T-helper 2 cell (primary cell): ENCODE results near the gene CDC42BPA.
"Not testable (repeated sequence)": the region's sequence is repeated elsewhere in the genome, so short reads cannot be mapped to it uniquely, and the experiment has no call there.

Source experiments
- DNase-seq, 5 experiments: peaks; one replicate each; pipeline versions ENCODE4 v3.0.0 to v3.0.0-alpha.2; 2012 to 2022

CDC42BPA gene

DNA sequence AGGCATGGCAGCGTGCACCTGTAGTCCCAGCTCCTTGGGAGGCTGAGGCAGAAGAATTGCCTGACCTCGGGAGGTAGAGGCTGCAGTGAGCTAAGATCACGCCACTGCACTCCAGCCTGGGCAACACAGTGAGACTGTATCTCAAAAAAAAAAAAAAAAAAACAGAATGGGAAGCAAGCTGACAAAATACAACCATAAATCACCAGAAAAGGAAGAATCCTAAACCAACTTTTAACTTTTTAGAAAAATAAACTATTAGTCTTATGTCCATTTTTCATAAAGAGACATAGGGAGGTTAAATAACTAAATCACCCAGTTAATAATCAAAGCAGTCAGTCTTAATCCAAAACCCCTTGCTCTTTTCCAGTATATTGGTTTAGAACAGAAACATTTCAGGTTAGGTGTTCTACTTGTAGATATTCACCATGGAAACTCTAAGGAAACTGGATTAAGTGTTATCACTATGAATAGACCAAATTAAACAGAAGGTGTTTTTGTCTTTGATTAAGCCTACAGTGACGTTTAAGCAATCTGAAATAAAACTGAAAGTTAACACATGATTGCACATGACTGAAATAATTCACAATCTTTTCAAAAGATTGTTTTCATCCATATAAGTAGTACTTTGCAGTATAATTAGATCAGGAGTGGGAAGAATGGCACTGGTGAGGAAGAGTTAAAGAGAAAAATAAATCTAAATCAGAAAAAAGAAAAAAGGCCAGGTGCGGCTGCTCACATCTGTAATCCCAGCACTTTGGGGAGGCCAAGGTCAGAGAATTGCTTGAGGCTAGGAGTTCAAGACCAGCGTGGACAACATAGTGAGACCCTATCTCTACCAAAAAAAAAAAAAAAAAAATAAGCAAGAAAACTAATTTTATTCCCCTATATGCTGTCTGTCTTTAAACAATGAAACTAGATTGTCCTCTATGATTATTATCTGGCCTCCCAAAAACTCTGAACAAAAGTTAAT lies 9.6 kb downstream of the CDC42BPA start:
- DNase-seq: no peak

DNA sequence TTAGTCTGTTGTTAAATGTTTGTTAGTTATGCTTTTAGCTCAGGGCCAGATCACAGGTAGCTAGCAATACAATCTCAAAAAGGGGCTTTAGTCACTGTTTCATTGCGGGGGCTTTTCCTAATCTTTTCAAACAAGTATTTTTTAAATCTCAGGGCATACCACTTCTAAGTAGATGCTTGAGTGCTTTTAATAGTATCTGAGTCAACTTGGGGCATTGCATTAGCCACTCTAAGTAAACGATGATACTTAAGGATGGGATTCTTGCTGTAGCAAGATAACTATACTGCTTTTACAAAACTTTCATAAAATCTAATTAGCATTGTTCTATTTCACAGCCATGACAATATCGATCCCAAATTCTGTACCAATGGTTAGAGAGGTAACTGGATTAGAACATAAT lies 11.6 kb downstream of the CDC42BPA start:
- DNase-seq: no peak

DNA sequence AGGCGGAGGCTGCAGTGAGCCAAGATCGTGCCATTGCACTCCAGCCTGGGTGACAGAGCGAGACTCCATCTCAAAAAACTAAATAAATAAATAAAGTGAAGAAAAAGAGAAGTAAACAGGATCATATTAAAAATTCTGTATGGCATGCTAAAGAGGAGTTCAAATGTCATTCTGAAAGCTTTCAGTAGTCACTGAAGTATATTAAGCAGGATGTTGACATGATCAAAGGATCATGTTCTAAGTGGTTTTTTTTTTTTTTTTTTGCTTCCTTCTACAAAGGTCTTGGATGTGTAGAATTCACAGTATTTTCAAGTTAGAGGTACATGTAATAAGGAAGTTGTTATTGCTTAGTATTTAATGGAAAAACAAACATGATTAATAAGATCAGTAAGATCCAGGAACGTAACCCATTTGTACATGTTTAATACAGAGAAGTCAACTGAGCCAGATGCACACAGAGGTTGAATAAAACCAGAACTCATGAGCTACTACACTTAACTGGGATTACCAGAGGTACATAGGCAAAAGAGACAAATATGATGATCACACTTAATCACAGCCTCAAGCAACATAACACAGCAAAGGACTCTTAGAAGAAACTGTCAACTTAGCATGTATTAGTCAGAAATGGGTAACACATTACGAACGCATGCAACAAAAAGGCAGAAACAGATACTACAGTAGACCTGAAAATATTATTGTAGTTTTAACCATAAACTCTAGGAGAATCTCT lies 12.2 kb downstream of the CDC42BPA start:
- DNase-seq: no peak

DNA sequence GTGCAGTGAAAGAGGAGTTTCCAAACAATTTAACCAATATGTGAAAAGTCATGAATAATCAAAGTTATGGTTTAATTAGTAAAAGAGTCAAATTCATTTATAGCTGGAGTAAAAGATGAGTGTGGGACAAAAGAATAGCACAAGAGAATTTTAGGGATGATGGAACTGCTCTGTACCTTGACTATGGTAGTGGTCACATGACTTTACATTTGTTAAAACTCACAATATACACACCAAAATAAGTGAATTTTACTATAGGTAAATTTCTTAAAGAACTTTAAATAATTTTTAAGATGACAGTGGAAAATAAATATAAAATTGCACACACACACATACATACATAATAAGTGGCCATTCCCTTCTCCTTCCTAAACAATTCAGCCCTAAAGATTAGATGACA lies 13.6 kb downstream of the CDC42BPA start:
- no peak for DNase-seq

DNA sequence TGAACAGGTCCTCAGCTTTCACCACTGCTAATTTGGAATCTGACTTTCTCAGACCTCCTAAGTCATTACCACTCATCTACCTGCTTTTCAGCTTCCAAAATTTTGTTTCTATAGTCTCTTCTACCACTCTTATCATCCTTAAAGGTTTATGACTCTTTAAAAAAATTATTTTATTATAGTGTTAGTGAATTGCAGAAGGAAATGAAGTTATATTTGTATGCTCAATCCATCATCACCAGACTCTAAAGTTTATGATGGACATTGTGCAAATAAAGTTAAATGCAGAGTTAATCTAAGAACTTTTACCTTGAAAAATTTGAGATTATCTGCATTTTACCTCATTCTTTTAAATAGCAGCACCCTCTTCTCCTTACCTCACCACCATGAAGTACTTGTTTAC lies 14.6 kb downstream of the CDC42BPA start:
- no peak for DNase-seq

DNA sequence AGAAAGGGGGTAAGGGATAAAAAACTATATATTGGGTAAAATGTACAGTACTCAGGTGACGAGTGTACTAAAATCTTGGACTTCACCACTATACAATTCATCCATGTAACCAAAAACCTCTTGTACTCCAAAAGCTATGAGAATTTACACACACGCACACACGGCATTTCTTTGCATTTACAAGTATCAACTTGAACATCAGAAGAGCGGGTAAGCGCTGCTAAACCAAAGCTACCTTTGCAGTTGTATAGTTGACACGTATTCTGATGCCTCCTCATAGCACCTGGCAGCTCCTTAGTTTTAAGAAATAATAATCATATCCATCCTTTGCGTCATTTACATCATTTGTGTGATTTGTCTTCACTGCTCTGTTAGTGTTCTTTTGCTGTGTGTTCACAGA lies 17.6 kb downstream of the CDC42BPA start:
- no peak for DNase-seq

DNA sequence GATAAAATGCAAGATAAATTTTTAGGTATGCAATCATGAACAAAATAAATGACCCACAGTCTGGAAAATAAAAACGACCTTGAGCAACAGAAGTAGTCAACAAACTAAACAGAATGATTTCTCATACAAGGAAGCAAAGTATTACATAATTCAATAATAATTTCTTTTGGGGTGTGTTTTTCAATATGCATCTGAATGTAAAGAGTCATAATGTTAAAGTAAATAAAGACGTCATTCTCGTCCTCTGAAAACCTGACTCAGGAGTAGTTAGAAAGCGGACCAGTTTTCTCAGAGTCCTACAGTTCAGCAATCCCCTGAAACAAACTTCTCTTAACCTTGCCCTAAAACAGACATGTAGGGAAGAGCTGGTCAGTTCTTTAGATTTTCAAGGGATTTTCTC lies 18.6 kb downstream of the CDC42BPA start:
- no peak for DNase-seq

DNA sequence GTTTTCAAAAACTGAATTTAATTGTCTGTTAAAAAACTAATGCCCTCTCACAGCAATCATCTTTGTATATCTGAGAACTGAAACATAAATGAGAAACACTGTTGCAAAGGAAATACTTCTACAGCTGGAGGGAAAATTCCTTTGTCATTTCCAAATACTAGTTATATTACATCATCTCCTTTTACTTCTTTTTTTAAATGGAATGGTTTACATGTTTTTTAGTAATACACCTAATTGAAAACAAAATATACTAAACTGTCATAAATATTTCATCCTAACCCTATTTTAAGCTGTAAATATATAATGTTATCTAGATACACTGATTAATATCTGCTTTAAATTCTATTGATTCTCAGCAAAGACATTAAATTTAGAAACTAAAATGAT lies 19.1 kb downstream of the CDC42BPA start:
- DNase-seq: no peak

DNA sequence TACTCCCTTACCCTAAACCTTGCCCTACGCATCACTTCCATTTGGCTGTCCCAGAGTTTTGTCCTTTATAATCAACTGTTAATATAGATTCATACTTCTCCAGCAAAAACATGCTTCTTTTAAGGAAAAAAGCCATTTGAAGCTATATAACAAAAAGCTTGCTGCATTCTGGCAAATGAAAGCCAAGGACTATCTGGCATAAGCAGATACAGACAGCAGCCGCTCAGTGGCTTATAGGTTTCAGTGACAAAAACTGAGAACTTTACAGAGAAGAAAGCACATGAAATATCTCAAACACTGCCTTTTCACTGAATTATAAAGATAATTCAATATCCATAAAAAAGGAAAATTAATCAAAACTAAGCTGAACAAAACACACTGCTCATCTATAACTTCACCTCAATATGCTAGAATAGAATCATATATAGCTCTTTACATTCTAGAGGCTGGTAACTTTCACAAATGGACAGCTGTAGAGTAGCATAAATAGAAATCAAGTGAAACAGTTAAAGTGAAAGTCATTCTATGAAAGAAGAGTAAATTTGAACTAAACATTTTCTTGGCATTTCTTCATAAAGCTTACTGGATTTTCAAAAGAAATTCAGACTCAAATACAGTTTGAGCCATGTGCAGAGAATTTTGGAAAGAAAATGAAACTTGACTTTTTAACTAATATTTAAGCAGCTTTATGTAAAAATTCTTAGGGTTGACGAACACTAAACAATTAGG lies 19.6 kb downstream of the CDC42BPA start:
- DNase-seq: no peak

DNA sequence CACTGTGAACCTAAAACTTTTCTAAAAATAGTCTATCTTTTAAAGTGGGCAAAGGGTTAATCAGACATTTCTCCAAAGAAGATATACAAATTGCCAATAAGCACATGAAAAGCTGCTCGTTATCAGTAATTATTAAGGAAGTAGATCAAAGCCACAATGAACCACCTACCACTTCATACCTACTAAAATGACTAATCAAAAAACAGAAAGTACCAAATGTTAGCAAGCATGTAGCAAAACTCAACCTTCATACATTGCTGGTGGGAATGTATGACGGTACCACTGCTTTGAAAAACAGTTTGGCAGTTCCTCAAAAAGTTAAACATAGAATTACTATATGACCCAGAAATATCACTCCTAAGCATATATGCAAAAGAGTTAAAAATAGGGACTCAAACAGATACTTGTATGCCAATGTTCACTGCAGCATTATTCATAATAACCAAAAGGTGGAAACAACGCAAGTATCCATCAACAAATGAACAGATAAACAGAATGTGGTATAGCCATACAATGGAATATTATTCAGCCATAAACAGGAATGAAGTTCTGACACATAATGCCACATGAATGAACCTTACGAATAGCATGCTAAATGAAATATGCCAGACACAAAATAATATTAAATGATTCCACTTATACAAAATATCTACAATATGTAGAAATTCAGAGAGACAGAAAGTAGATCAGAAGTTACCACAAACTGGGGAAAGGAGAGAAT lies 21.1 kb downstream of the CDC42BPA start:
- peak in 1 of 5 experiments; percentile 58 for DNase-seq

DNA sequence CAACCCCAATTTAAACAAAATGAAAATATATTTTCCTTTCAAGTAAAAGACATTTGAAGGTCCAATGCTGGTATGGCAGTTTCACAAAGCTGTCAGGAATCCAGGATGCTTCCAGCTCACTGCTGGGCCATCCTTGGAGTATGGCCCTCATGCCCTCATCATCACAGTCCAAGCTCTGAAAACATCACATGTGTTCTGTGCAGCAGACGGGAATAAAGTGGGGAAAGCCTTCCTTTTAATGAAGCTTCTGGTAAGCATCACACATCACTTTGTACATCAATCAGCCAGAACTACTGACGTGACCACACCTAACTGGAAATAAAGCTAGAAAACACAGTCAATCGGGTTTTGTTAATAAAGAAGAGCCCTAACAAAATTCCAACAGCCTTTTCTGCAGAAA lies 22.7 kb downstream of the CDC42BPA start:
- DNase-seq: no peak

DNA sequence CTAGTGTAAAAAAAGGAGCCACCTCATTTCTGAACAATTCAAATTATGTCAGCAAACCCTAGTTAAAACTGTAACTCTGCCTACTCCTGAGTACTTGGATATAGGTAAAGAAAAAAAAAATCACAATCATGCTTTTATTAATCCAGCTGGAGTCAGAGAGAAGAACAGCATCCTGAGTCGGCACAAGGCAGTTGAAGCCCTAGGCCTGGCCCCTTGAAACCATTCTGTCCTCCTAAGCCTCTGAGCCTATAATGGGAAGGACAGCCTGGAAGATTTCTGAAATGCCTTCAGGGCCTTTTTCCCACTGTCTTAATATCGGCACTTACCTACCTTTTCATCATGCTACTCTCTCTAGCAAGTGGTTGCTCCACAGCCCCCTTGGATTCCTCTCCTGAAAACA lies 32.5 kb downstream of the CDC42BPA start:
- no peak for DNase-seq

DNA sequence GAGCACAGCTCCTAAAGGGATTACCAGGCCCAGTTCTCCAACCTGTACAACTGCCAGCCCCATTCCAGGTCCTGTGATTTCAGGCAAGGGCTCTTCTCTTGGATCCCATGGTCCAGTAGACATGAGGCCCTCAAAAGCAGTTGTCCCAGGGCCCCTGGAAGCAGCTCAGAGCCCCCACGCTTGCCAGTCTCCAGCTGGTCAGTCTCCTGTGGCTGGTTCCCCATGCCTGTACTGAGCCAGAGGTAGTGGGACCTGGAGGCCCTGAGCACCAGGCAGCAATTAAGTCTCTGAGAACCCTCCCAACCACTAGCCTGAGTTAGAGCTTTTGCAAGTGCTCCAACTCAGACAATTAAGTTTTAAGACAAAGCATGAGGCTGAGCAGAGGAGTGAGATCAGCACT lies 36.9 kb downstream of the CDC42BPA start:
- DNase-seq: no peak

DNA sequence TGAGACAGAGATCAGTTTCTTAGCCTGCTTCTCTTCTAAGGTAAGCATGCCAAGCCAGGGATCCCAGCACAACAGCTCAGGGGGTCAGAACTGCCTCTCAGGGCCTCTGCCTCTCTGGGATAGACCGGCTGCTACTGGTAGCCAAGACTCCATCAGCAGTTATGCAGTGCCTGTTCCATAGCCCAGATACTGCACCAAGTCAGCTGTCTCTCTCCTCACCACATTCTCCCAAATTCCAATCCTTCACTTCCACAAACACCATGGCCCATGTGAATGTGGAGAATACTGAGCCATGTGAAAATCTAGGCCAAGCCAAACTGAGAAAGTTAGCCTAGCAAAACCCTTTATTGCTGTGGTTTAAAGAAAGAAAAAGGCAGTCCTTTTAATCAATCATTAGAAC lies 37.5 kb downstream of the CDC42BPA start:
- no peak for DNase-seq

DNA sequence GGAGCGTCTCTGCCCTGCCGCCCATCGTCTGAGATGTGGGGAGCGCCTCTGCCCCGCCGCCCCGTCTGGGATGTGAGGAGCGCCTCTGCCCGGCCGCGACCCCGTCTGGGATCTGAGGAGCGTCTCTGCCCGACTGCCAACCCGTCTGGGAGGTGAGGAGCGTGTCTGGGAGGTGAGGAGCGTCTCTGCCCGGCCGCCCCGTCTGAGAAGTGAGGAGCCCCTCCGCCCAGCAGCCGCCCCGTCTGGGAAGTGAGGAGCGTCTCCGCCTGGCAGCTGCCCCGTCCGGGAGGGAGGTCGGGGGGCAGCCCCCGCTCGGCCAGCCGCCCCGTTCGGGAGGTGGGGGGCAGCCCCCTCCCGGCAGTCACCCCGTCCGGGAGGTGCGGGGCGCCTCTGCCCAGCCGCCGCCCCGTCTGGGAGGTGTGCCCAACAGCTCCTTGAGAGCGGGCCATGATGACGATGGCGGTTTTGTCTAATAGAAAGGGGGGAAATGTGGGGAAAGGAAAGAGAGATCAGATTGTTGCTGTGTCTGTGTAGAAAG lies 42.1 kb downstream of the CDC42BPA start:
- DNase-seq: not testable (repeated sequence)

DNA sequence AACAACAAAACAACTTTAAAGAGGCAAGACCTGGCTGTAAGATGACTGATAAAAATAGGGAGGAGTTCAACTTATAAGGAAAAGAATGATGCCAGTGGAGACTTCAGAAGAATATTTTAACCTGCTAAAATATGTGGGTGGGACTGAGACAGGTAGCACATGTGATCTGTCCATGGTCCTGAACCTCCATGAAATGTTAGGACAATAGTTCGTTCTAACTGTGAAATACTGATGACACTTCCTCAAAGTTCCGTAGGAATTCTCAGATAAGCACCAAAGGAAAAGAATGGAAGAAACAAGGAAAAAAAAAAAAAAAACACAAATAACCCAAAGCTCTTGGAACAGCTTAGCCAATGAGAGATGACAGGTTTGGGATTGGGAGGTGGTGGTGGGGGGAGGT lies 44.7 kb downstream of the CDC42BPA start:
- peak in 1 of 5 experiments; percentile 38 for DNase-seq

DNA sequence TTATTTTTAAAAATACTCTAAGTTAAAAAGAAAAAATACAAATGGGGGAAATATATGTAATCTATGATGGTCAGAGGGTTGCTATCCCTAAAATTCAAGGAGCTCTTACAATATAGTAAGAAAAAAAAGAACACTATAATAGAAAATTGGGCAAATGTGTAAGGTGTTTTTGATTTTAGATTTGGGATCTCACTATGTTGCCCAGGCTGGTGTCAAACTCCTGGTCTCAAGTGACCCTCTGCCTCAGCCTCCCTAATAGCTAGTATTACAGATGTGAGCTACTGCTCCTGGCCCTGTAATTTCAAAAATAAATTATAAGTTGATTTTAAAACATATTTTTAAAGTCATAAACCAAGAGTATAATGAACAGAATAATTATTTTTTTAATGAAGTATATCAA lies 45.9 kb downstream of the CDC42BPA start:
- no peak for DNase-seq

DNA sequence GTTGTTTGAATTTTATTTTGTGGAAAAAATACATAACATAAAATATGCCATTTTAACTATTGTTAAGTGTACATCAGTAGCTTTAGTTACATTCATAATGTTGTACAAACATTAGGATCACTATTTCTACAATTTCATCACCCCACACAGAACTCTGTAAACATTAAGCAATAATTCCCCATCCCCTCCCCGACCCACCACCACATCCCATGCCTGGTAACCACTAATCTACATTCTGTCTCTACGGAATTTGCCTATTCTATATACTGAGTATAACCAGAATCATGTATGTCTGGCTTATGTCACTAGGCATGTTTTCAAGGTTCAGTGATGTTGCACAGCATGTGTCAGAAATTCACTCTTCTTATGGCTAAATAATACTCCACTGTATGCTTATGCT lies 47.7 kb downstream of the CDC42BPA start:
- DNase-seq: no peak

DNA sequence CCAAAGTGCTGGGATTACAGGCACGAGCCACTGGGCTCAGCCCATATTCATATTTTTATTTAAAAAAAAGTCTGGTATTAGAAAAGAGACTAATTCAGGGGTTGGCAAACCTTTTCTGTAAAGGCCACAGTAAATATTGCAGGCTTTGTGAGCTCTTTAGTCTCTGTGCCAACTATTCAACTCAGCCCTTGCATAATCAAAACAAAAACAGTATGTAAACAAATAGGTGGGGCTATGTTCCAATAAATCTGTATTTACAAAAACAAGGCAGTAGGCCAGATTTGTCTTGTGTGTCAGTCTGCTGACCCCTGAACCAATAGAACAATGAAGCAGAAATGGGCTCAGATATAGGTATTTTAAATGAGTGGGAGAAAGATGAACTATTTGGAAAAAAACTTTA lies 49.3 kb downstream of the CDC42BPA start:
- no peak for DNase-seq

DNA sequence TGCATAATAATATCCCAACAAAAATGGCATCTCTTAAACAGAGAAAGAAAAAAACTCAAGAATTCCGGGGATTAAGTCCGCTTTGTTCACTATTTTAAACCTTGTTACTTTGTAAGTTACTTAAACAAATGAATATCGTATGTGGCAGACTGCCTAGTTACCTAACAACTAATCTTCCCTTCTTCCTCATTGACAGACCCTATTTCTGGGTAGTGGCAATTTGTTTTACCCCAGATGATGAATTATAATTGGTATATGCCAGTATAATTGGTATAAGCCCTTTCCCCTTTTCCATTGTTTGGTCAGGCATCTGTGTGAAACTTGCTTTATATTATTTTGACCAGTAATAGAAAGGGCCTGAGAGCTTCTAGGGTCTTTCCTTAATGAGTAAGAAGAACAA lies 52.4 kb downstream of the CDC42BPA start:
- no peak for DNase-seq

DNA sequence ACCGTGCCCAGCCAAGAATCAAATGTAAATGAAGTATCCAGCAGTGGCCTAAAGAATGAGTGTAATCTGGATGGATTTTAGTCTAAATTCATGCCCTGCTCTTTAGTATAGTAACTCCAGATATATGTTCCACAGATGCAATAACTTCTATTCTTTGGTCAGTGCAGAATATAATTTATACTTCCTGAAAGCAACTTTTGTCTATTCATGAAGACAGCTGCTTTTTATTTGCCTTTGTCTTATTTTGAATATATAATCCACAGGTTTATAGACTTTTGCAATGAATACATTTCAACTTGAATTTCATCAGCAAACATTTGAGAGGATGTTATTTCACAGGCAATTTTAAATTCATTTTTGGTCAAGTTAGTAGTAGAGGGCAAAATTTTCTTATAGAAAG lies 54.4 kb downstream of the CDC42BPA start:
- no peak for DNase-seq

DNA sequence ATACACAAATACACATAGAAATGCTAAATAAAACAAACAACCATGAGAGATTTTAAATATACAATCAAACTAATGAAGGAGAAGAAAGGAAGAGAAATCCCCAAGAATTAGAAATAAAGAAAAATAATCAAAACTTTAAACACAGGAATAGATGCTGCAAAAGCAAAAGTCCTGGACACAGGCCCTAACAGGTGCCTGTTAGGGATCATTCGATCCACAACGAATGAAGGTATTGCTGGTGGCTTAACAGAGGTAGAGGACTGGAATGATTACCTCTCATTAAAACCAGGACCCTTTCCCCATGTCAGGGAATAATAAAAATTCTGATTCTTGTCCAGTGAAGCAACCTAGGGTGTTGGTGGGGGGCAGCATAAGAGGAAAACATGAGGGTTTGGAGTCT lies 56.8 kb downstream of the CDC42BPA start:
- no peak for DNase-seq
